Measurements from ENCODE around the gene FGFBP1.

The FGFBP1 gene

GRCh38 chr4:15910155-15910940, 28.2 kb downstream of the FGFBP1 start:
- DNase-seq, result no peak

- DNase-seq, result no peak
Measured at GRCh38 chr4:15907430-15907829, 31.1 kb downstream of the FGFBP1 start.

- DNase-seq, result no peak
Measured at GRCh38 chr4:15906020-15906443, 32.5 kb downstream of the FGFBP1 start.

GRCh38 chr4:15902746-15903145, 35.8 kb downstream of the FGFBP1 start:
- no peak for DNase-seq

GRCh38 chr4:15901998-15902397, 36.5 kb downstream of the FGFBP1 start:
- no peak for DNase-seq

GRCh38 chr4:15901007-15901406, 37.5 kb downstream of the FGFBP1 start:
- DNase-seq, result no peak

- no peak for DNase-seq
Measured at GRCh38 chr4:15899511-15899910, 39.0 kb downstream of the FGFBP1 start.

- DNase-seq, result no peak
Measured at GRCh38 chr4:15898902-15899301, 39.6 kb downstream of the FGFBP1 start.

- DNase-seq, result no peak
Measured at GRCh38 chr4:15897577-15897976, 41.0 kb downstream of the FGFBP1 start.

- no peak for DNase-seq
Measured at GRCh38 chr4:15894921-15895916, 43.3 kb downstream of the FGFBP1 start.

- DNase-seq, result no peak
Measured at GRCh38 chr4:15894393-15894792, 44.1 kb downstream of the FGFBP1 start.

- no peak for DNase-seq
Measured at GRCh38 chr4:15893962-15894361, 44.6 kb downstream of the FGFBP1 start.

GRCh38 chr4:15891312-15891711, 47.2 kb downstream of the FGFBP1 start:
- no peak for DNase-seq

- DNase-seq, result no peak
Measured at GRCh38 chr4:15890246-15890829, 48.2 kb downstream of the FGFBP1 start.

- no peak for DNase-seq
Measured at GRCh38 chr4:15888515-15888914, 50.0 kb downstream of the FGFBP1 start.

Measured in GDM1 (cell line).